ENCODE data around the gene FRAS1.

Gene FRAS1

DNA sequence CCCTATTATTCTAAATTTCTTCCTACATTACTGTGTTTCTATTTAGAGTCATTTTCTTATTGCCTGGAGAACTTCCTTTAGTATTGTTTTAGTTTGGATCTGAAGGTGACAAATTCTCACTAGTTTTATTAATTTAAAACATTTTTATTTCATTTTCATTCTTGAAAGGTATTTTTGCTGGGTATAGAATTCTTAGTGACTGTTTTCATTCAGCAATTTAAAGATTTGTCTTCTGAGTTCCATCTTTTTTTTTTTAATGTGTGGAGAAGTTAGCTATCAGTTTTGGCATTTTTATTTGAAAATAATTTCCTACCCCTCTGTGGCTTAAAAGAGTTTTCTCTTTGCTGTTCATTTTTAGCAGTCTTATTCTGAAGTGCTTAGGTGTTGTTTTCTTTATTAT lies 169.2 kb downstream of the FRAS1 start:
- no peak for TF ChIP-seq CTCF (IDR thresholded peaks at IDR 0.05; ENCODE audit: low read depth, low read length, missing control alignments)
- H3K4me3 ChIP-seq (replicated peaks; ENCODE audit: low read depth, low read length) = no peak overlapping the region
- no peak for DNase-seq (ENCODE audit: extremely low read depth, low read depth)

- DNase-seq (ENCODE audit: extremely low read depth, low read depth) = no peak
- TF ChIP-seq CTCF (IDR thresholded peaks at IDR 0.05; ENCODE audit: low read depth, low read length, missing control alignments) = no peak
These were observed 170.4 kb downstream of the FRAS1 start for GRCh38 chr4:78227411-78228057.

GRCh38 chr4:78235800-78236199 lies 178.7 kb downstream of the FRAS1 start:
- H3K4me3 ChIP-seq (replicated peaks; ENCODE audit: low read depth, low read length) = no peak overlapping the region
- no peak for DNase-seq (ENCODE audit: extremely low read depth, low read depth)
- TF ChIP-seq CTCF (IDR thresholded peaks at IDR 0.05; ENCODE audit: low read depth, low read length, missing control alignments) = no peak

More at GRCh38 chr4:78227411-78228057, 170.4 kb downstream of the FRAS1 start:
- H3K4me3 ChIP-seq (replicated peaks; ENCODE audit: low read depth, low read length) = no peak overlapping the region

DNA sequence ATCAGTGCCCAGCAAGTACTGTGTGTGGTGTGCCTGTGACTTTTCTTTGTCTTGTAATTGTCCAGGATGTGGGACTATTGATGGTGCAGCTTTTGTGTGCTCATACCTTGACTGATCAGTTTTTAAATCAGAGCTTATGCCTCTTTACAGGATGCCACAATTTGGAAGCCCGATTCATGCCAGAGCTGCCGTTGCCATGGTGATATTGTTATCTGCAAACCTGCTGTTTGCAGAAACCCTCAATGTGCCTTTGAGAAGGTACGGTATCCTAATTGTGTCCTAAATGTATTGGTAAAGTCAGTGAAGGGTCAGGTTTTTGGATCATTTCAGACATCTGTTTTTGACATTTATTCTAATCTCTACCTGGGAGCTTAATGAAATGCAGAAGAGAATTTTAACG lies 180.2 kb downstream of the FRAS1 start:
- no peak overlapping the region for H3K4me3 ChIP-seq (replicated peaks; ENCODE audit: low read depth, low read length)
- TF ChIP-seq CTCF (IDR thresholded peaks at IDR 0.05; ENCODE audit: low read depth, low read length, missing control alignments) = no peak
- no peak for DNase-seq (ENCODE audit: extremely low read depth, low read depth)

- TF ChIP-seq CTCF (IDR thresholded peaks at IDR 0.05; ENCODE audit: low read depth, low read length, missing control alignments) = no peak
- peak; percentile 42 for DNase-seq (ENCODE audit: extremely low read depth, low read depth)
- no peak overlapping the region for H3K4me3 ChIP-seq (replicated peaks; ENCODE audit: low read depth, low read length)
These were observed 184.9 kb downstream of the FRAS1 start for GRCh38 chr4:78242071-78242470.

DNA sequence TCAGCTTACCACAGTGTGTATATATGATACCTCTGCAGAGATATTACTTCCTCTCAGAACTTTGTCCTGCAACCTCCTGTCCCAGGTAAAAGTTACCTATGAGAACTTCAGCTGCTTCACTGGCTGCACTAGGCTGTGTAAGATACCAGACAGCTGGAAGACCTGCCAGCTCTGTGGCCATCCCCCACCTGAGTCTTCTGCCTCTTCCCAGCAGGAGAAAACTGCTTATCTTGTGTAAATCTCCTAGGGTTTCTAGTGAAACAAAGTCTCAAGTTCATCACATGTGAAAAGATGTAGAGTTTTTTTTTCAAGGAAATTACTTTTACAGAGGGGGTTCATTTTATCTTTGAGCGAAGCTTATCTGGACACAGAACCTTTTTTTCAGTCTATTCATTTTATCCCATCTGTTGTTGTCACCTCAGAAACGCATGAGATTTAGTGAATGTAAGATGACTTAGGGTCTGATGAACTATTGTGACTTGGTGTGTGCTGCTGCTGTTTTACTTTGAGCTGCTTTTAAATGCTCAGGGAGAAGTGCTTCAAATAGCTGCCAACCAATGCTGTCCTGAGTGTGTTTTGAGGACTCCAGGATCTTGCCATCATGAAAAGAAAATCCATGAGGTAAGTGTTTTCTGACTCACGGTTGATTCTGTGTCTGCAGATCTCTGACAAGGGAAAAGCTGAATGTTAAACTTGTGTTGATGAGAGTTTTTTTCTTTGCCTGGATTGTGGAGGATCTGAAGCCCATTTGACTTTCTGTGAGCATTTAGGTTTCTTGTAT lies 187.8 kb downstream of the FRAS1 start:
- TF ChIP-seq CTCF (IDR thresholded peaks at IDR 0.05; ENCODE audit: low read depth, low read length, missing control alignments) = no peak
- no peak for DNase-seq (ENCODE audit: extremely low read depth, low read depth)
- no peak overlapping the region for H3K4me3 ChIP-seq (replicated peaks; ENCODE audit: low read depth, low read length)

All from HFF-Myc (cell line).